KOPT-K1 (cell line): ENCODE measurements around the gene L3MBTL3.

ENCODE experiments used
- H3K27ac ChIP-seq: fragments of 200-600 bp; sonication (generic); 2 replicates; pipeline ENCODE4 v1.5.1; 2016; ENCODE audit warnings: antibody characterized with exemption, mild to moderate bottlenecking, low read depth, low read length; ENCODE audit not compliant: poor library complexity, severe bottlenecking
- H3K36me3 ChIP-seq: fragments of 200-600 bp; sonication (generic); 2 replicates; pipeline ENCODE4 v1.5.1; 2017; ENCODE audit warnings: antibody characterized with exemption, mild to moderate bottlenecking, low read length, moderate library complexity; ENCODE audit not compliant: insufficient read depth
- H3K9me3 ChIP-seq: fragments of 200-600 bp; sonication (generic); 2 replicates; pipeline ENCODE4 v1.5.1; 2017; ENCODE audit warnings: antibody characterized with exemption, low read length, mild to moderate bottlenecking; ENCODE audit not compliant: insufficient read depth, poor library complexity, severe bottlenecking

The L3MBTL3 gene

GRCh38 chr6:130185658-130186057 is 167.3 kb downstream of the L3MBTL3 start:
- no peaks in the 10 kb centered on the region for H3K36me3 ChIP-seq
- H3K27ac ChIP-seq = no peak overlapping the region
- no peaks in the 10 kb centered on the region for H3K9me3 ChIP-seq

- Histone ChIP-seq H3K36me3 (no peaks in the 10 kb centered on the region), H3K27ac (no peak overlapping the region), H3K9me3 (no peaks in the 10 kb centered on the region)
Observed at GRCh38 chr6:130187335-130188206, 169.2 kb downstream of the L3MBTL3 start.

GRCh38 chr6:130188207-130188899 is 170.0 kb downstream of the L3MBTL3 start:
- no peaks in the 10 kb centered on the region for H3K9me3 ChIP-seq
- no peaks in the 10 kb centered on the region for H3K36me3 ChIP-seq
- no peak overlapping the region for H3K27ac ChIP-seq

- H3K9me3 ChIP-seq = no peaks in the 10 kb centered on the region
- H3K27ac ChIP-seq = no peak overlapping the region
- H3K36me3 ChIP-seq = no peaks in the 10 kb centered on the region
Observed at GRCh38 chr6:130189531-130190397, 171.4 kb downstream of the L3MBTL3 start.
